GM19324 (cell line): ENCODE measurements around the gene UACA.
"Not testable (repeated sequence)": the region's sequence is repeated elsewhere in the genome, so short reads cannot be mapped to it uniquely, and the experiment has no call there.

Experiments
- ATAC-seq: cut with Tn5 transposase; IDR thresholded peaks from one replicate; pipeline ENCODE4 v1.9.1; 2021; ENCODE audit warnings: mild to moderate bottlenecking, moderate library complexity; ENCODE audit not compliant: unreplicated experiment, low FRiP score

The UACA gene

DNA sequence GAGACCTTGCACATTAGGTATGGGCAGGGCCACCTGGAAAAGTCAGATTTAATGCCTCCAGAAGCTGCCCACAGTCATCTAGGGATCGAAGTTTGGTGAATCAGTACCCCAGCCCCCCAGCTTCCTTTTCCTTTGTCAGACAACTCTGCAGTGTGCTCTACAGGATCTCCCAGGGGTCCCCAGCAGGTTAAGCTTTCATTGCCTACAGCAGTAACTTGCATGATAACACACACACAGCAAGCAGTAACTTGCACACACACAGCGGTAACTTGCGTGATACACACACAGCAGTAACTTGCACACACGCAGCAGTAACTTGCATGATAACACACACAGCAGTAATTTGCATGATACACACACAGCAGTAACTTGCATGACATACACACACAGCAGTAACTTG is 131.3 kb downstream of the UACA start:
- ATAC-seq = no peak

DNA sequence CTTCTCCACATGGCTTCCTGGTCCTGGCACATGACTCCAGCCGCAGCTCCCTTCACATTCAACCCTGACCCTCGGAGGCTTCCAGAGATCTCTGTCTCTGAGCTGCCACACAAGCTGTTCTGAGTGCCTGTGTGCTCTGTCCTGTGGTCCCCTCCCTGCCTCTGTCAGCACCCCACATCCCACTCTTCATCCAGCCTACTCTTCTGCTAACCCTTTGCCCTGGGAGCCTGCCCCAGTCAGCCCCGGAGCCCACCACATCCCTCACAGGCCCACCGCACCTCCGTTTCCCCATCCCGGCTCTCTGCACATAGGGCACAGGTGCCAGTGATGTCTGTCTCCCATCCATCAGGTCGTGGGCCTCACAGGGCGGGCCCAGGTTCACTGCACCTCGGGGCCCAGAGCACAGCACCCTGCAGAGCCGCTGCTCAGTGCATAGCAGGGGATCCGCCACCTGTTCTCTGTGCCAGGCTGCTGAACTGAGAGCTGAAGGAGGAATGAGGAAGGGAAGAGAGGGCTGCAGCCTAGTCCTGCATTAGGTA is 133.6 kb downstream of the UACA start:
- ATAC-seq = no peak

DNA sequence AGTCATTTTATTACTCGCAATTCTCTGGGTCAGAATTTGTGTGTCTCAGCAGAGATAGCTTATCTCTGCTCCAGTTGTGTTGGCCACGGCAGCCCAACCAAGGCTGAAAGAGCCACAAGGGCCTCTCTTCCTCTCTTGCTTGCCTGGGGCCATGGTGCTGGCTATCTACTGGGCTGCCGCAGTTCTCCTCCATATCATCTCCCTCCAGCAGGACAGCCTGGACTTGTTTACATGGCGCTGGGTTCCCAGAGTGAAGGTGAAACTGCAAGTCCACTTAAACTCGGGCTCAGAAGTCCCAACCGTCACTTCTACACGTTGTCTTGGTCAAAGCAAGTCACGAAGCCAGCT is 134.8 kb downstream of the UACA start:
- ATAC-seq = no peak

DNA sequence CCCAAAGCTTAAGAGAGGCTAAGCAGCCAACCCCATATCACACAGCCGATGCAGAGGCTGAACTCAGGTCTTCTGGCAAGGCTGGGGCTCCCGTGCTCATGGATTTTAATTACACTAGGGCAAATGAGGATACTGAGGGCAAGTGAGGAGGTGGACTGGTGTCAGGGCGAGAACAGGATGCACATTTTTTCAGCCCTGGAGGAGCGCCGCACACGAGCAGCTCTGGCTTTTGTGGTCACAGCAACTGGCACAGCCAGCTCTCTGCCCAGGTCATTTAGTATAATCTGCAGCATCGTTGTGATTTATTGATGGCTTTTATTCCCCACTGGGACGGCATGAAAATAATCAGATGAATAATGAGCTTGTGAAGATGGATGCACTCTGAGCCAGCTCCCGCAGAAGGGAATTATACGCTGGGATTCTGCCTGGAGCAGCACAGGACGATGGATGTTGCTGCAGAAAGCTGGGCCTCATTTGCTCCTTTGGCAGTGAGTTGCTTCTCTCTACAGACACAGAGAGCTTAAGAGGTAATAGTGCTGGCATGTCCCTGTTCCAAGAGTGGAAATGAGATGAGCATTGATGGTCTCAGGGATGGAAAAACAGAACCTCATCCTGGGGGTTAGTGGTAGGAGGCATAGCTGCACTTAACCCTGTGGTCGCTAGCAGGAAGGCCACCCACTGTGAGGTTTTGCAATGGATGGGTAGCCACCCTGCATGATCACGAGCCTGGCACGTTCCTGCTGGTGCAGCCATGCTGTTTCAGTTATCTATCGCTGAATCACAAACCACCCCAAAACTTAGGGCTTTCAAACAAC is 135.4 kb downstream of the UACA start:
- no peak for ATAC-seq

DNA sequence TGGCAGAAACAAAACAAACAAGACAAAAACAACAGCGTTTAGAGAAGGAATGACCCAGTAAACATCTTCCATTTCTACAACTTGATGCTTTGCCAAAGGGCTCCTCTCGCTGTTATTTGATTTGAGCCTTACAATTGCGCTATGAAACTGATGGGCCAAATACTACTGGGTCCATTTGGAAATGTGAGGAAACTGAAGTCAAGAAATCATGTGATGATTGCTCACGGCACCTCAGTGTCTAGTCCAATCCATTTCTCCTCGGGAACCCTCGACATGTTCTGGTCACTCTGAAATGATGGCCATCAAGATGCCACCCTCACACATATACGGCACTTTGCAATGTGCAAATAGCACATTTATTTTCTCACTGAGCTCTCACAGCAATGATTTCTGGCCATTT is 136.0 kb downstream of the UACA start:
- no peak for ATAC-seq

GRCh38 chr15:70625438-70625837 is 137.9 kb downstream of the UACA start:
- no peak for ATAC-seq

DNA sequence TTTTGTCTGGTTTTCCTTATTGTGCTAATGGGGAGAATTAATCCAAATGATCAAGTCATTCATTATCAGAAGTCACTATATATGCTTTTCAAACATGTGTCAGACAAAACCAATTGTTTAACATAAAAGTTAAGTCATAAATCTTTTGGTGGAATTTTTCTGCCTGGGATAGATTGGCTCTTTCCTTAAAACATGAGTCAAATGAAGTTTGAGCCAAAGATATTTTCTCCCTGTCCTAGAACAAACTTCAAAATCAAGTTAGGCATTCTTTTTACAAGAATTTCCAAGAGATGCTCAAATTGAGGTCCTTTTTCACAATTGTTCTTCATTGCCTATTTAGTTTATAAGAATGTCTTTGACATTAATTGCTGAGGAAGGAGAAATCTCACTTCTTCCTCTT is 138.3 kb downstream of the UACA start:
- ATAC-seq = no peak

GRCh38 chr15:70618929-70619328 is 144.4 kb downstream of the UACA start:
- no peak for ATAC-seq

DNA sequence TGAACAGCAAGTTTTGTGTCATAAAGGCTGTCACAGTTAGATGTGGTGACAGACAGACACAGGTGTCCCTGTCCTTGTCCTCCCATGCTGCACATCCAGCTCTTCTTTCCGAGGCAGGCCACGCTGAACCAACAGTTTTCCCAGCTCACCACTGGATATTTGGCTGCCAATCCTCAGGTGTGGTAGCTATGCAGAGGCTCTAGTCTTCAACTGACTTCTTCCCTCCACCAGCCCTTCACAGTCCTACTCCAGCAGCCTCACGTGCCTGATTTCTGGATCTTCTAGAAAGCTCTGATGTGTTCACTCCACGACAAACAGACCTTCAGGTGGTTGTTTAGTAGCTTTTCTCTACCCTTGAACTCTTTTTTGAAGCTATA is 145.5 kb downstream of the UACA start:
- ATAC-seq = no peak

DNA sequence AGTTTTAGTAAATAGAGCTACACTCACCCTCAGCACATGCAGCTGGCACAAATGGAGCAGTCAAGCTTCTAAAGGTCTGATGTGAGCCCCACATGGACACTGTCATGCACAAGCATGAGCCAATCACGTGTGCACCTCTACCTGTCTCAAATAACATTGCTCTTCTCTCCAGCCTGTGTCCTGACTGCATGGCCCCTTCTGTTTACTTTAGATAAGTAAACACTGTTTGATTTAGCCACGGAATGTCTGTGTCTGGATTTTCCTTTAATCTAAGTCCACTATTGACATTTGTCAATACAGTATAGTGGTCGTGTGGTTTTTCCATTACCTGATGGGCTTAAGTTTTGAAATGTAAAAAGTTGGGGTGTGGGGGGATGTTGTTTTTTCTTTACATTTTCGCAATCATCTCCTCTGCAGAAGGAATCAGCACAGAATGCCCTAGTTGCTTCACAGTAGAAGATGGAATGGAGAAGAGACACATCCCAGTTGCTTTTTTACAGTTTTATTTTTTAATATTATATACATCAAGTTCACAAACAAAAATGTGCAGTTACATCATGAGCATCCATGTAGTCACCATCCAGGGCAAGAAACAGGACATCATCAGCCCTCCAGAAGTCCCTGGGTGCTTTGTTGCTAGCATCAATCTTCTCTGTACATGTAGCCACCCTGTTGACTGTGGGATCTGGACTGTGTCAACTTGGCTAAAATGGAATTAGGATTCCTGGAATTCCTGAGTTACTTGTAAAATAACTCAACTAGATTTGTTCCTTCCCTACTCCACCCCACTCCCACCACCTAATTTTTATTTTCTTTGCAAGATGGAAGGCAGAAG is 146.1 kb downstream of the UACA start:
- no peak for ATAC-seq

DNA sequence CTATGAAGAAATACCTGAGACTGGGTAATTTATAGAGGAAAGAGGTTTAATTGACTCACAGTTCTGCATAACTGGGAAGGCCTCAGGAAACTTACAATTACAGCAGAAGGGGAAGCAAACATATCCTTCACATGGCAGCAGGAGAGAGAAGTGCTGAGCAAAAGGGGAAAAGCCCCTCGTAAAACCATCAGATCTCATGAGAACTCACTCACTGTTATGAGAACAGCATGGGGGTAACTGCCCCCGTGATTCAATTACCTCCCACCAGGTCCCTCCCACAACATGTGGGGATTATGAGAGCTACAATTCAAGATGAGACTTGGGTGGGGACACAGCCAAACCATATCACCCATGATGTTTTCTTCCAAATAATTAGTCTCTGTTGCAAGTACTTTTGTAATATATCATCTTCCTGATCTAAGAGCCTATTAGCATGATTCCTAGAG is 147.0 kb downstream of the UACA start:
- not testable (repeated sequence) for ATAC-seq

- ATAC-seq = no peak
Observed at GRCh38 chr15:70615435-70616310, 147.7 kb downstream of the UACA start.

GRCh38 chr15:70614221-70614620 is 149.1 kb downstream of the UACA start:
- no peak for ATAC-seq

DNA sequence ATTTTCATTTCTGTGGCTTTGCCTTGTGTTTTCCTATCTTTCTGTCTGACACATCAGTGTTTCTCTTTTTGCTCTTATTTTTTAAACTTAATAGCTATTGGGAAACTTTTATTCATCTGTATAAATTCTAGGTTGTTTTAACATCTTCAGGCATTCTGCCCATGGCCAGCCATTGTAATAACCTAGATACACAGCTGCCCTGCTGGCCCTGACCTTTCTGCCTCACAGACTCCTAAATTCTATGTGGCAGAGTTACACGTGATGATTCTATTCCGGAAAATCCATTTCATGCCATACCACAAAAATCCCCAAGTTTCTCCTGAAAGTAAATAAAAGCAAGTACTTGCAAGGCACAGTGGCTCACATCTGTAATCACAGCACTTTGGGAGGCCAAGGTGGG is 150.1 kb downstream of the UACA start:
- ATAC-seq = no peak

GRCh38 chr15:70611286-70611685 is 152.1 kb downstream of the UACA start:
- no peak for ATAC-seq

GRCh38 chr15:70610541-70610940 is 152.8 kb downstream of the UACA start:
- ATAC-seq = no peak

GRCh38 chr15:70609889-70610288 is 153.5 kb downstream of the UACA start:
- ATAC-seq = no peak

- ATAC-seq = no peak
Observed at GRCh38 chr15:70608144-70608543, 155.2 kb downstream of the UACA start.

GRCh38 chr15:70605606-70606410 is 157.6 kb downstream of the UACA start:
- ATAC-seq = no peak
